HepG2 (cell line): ENCODE data around the gene ALX4.

ENCODE experiments used
- CTCF ChIP-seq: sonication (generic); formaldehyde crosslinking; IDR thresholded peaks from 2 replicates; pipeline ENCODE4 v1.5.0; 2020; ENCODE audit warnings: mild to moderate bottlenecking, missing genetic modification reagents, moderate library complexity
- HHEX ChIP-seq: IDR thresholded peaks from 2 replicates; pipeline ENCODE4 v1.6.1; 2016; ENCODE audit warnings: control low read depth
- HMGXB3 ChIP-seq: sonication (generic); formaldehyde crosslinking; IDR thresholded peaks from 2 replicates; pipeline ENCODE4 v1.4.0; 2020; ENCODE audit warnings: missing genetic modification reagents, borderline replicate concordance
- HOXA7 ChIP-seq: sonication (generic); formaldehyde crosslinking; IDR thresholded peaks from 2 replicates; pipeline ENCODE4 v1.8.1; 2022; ENCODE audit warnings: mild to moderate bottlenecking, missing genetic modification reagents, moderate library complexity
- IRF9 ChIP-seq: sonication (generic); formaldehyde crosslinking; IDR thresholded peaks from 2 replicates; pipeline ENCODE4 v1.8.0; 2022; ENCODE audit warnings: missing genetic modification reagents, mild to moderate bottlenecking, borderline replicate concordance
- KDM5B ChIP-seq: sonication (generic); formaldehyde crosslinking; IDR thresholded peaks from 2 replicates; pipeline ENCODE4 v1.4.0; 2020; ENCODE audit warnings: missing genetic modification reagents, mild to moderate bottlenecking, borderline replicate concordance
- KLF11 ChIP-seq: IDR thresholded peaks from 2 replicates; pipeline ENCODE4 v1.6.1; 2016; ENCODE audit warnings: missing compliant biosample characterization
- KLF16 ChIP-seq, 2 experiments: sonication (generic) in 1 of 2; formaldehyde crosslinking in 1 of 2; IDR thresholded peaks; 2 replicates each; pipeline versions ENCODE4 v1.6.1 to v1.8.0; 2016 to 2023; ENCODE audit warnings: missing genetic modification reagents in 2 of 2, missing compliant biosample characterization in 1 of 2
- NFRKB ChIP-seq: fragments of 450-650 bp; IDR thresholded peaks from 2 replicates; pipeline ENCODE4 v1.6.1; 2017
- POLR2A ChIP-seq, 2 experiments: IDR thresholded peaks; 2 replicates each; pipeline ENCODE4 v1.6.1; 2011; ENCODE audit warnings: low read depth in 2 of 2, low read length in 2 of 2, mild to moderate bottlenecking in 1 of 2, moderate library complexity in 1 of 2; ENCODE audit not compliant: insufficient read depth in 1 of 2
- POLR2AphosphoS5 ChIP-seq: IDR thresholded peaks from 2 replicates; pipeline ENCODE4 v1.6.1; 2012; ENCODE audit warnings: low read depth, low read length
- STAT5B ChIP-seq: sonication (generic); formaldehyde crosslinking; IDR thresholded peaks from 2 replicates; pipeline ENCODE4 v1.4.0; 2020; ENCODE audit warnings: missing genetic modification reagents
- ZNF503 ChIP-seq: sonication (generic); formaldehyde crosslinking; IDR thresholded peaks from 2 replicates; pipeline ENCODE4 v1.4.0; 2020; ENCODE audit warnings: missing genetic modification reagents
- ZNF549 ChIP-seq: sonication (generic); formaldehyde crosslinking; IDR thresholded peaks from 2 replicates; pipeline ENCODE4 v1.5.0; 2020; ENCODE audit warnings: missing genetic modification reagents

GRCh38 chr11:44237156-44237555 lies 72.8 kb downstream of the ALX4 start:
- TF ChIP-seq ZNF549 (CRISPR knock-in tag) (no peak), NFRKB (no peak), KDM5B (CRISPR knock-in tag) (no peak), STAT5B (CRISPR knock-in tag) (no peak), HHEX (no peak), POLR2AphosphoS5 (no peak), ZNF503 (CRISPR knock-in tag) (no peak), KLF11 (no peak), HOXA7 (CRISPR knock-in tag) (no peak), KLF16 (CRISPR knock-in tag; IDR thresholded peaks at IDR 0.05) (no peak), POLR2A (IDR thresholded peaks at IDR 0.05; ENCODE audit: insufficient read depth in 1 of 2, low read depth in 2 of 2, low read length in 2 of 2) (no peak), HMGXB3 (CRISPR knock-in tag) (no peak), CTCF (CRISPR knock-in tag) (no peak), IRF9 (CRISPR knock-in tag) (no peak)
